PC-9 (cell line): ENCODE data around the gene CACNB1.

Experiments
- EZH2 ChIP-seq: fragments of 200-600 bp; sonication (generic); IDR thresholded peaks from 2 replicates; pipeline ENCODE4 v1.8.0; 2017; ENCODE audit warnings: antibody characterized with exemption, low read depth
- TF ChIP-seq, protein P1 (sequence below): fragments of 200-600 bp; sonication (generic); conservative IDR thresholded peaks from 2 replicates; pipeline ENCODE4 v1.6.1; 2017; ENCODE audit warnings: mixed run types, antibody characterized with exemption, mild to moderate bottlenecking, moderate library complexity

DNA sequence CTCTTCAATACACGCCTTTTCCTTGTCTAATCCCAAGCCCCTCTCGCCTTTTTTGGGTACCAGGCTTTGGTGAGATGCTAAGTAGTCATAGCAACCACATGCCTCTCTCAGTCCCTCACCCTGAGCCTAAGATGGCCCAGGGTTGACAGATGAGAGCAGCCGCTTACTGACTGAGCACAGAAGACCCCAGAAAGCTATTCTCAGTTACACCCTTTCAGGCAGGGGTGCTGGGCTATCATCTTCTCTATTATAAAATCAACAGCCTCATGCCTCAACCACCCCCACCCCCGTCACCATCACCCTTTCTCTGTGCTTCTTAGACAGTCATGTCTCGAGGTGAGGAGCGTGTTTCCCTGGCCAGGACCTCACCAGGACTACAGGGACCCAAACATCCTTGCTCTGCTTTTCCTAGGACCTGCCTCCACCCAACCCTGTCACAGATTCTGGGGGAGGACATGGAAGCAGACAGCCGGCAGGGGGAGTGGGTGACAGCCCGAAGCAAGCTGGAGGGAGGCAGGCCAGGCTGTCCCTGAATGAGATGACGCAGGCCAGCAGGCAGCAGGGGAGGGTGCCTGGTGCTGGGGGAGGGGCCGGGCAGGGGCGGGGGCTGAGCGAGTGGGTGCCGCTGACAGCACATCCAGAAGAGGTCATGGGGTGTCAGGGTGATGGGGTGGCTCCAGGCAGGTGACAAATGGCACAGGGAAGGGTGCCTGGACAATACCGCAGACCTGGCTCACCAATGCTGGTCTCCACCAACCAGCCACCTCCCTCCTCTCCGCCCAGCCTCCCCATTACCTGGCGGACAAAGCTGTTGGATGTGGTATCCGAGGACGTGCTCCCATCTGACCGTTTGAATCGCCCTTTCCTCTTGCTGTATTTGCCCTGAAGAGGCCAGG is 3.1 kb downstream of the CACNB1 start:
- TF ChIP-seq, protein P1, sequence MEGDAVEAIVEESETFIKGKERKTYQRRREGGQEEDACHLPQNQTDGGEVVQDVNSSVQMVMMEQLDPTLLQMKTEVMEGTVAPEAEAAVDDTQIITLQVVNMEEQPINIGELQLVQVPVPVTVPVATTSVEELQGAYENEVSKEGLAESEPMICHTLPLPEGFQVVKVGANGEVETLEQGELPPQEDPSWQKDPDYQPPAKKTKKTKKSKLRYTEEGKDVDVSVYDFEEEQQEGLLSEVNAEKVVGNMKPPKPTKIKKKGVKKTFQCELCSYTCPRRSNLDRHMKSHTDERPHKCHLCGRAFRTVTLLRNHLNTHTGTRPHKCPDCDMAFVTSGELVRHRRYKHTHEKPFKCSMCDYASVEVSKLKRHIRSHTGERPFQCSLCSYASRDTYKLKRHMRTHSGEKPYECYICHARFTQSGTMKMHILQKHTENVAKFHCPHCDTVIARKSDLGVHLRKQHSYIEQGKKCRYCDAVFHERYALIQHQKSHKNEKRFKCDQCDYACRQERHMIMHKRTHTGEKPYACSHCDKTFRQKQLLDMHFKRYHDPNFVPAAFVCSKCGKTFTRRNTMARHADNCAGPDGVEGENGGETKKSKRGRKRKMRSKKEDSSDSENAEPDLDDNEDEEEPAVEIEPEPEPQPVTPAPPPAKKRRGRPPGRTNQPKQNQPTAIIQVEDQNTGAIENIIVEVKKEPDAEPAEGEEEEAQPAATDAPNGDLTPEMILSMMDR: no peak
- TF ChIP-seq EZH2: no peak
